HK-2 (cell line): ENCODE measurements around the gene CAP2.
"Not testable (repeated sequence)": the region's sequence is repeated elsewhere in the genome, so short reads cannot be mapped to it uniquely, and the experiment has no call there.

Source experiments
- DNase-seq: peaks from one replicate; pipeline ENCODE4 v3.0.0-alpha.2; 2018; ENCODE audit not compliant: unreplicated experiment

Gene CAP2

DNA sequence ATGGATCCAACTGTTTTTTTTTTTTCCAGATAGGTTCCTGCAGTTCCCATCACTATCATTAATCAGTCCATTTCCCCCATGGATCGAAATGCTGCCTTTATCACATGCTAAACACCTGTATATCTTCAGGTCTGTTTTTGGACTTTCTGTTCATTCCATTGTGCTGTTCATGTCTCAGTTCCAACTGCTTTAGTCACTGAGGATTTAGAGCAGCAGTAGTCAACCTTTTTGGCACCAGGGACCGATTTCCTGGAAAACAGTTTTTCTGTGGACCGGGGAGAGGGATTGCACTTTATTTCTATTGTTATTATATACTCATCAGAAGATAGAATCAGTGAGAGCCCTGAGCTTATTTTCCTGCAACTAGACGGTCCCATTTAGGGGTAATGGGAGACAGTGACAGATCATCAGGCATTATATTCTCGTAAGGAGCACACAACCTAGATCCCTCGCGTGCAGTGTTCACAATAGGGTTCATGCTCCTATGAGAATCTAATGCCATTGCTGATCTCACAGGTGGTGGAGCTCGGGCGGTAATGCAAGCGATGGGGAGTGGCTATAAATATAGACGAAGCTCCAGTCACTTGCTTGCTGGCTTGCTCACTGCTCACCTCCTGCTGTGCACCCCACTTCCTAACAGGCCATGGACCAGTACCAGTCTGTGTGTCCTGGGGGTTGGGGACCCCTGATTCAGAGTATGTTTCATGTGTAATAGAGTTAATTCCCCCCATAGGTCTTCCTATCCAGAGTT lies 46.0 kb downstream of the CAP2 start:
- no peak for DNase-seq

- DNase-seq, result not testable (repeated sequence)
These were observed 47.4 kb downstream of the CAP2 start for GRCh38 chr6:17440811-17441210.

DNA sequence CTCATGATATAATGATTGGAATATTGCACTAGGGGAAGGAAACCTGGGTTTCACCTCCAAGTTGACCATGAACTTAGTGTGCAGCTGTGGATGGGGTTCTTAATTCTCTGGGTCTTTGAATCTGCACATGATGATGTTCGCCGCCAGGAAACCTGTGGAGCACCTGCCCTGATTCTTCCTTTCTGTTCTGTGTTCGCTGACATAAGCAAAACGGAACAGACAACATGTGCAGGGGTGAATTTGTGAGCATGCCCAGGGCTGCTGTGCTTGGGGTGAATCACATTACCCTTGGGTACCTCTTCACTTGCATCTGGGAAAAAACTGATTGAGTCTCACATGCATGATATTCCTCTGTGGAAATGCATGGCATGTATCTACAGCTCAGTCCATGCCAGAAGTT lies 48.8 kb downstream of the CAP2 start:
- DNase-seq, result no peak

DNA sequence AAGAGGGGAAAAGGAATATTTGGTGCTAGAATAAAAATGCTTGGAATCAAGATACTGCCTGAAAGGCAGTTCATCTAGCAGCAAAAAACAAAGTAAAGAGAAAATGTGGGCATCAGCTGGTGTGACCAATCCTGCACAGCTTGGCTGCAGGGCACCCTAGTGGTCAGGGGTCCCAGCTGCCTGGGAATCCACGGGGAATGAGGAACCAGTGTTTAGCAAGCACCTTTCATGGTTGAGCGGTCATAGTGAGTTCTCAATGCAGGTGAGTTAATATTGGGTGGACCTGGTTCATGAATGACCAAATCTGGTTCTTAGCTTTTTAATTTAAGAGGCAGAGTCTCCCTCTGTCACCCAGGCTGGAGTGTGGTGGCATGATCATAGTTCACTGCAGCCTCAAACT lies 53.3 kb downstream of the CAP2 start:
- peak; percentile 37 for DNase-seq

- DNase-seq, result no peak
These were observed 54.8 kb downstream of the CAP2 start for GRCh38 chr6:17448165-17448564.

DNA sequence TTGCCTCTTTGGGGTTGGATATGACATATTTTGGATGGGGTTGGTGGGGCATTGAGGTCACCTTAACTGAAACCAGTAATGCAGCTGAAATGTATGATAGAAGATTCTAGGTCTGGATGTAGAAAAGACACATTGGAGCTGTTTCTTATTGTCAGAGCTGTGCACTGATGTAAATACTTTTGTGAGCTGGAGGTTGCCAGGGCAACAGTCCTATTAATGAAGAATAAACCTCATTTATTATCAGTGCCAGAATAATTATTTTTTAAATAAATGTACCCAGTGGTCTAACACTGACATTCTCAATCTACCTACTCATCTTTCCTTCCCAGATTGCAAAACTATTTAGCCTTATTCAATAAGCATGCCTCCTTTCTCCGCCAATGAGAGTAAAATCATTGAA lies 57.0 kb downstream of the CAP2 start:
- no peak for DNase-seq

DNA sequence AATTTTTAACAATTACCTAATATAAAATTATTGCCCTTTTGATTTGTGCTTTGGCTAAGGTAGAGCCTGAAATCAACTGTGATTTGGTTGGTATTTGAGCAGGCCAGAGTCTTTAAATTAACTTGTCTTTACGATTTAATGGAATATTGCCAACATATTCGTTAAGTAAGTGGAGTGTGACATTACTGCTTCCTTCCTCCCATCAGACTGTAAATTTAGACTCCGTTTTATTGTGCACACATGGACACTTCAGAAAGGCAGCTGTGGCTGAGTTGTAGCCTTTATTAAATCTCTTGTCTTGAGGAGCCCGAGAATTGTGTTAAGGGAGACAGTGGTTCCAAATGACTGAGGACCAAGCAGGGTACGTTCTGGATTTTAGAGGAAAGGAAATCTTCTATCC lies 57.4 kb downstream of the CAP2 start:
- DNase-seq, result no peak

DNA sequence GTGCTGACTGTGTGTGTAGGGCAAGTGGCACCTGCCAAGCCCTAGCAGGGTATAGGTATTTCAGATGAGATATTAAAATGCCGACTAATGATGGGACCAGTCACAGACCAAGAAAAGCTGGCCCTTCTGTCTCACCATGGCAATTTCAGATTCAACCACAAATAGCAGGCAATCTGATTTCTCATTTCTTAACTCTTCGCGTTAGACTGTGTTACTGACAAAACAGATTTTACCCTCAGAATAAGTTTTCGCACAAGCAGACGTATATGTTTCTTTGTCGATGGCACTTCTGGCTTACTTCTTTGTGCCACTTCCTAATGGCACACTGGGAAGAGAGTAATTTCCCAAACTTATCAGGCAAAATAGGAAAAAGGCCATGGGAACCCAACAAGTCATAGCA lies 58.7 kb downstream of the CAP2 start:
- DNase-seq, result no peak

DNA sequence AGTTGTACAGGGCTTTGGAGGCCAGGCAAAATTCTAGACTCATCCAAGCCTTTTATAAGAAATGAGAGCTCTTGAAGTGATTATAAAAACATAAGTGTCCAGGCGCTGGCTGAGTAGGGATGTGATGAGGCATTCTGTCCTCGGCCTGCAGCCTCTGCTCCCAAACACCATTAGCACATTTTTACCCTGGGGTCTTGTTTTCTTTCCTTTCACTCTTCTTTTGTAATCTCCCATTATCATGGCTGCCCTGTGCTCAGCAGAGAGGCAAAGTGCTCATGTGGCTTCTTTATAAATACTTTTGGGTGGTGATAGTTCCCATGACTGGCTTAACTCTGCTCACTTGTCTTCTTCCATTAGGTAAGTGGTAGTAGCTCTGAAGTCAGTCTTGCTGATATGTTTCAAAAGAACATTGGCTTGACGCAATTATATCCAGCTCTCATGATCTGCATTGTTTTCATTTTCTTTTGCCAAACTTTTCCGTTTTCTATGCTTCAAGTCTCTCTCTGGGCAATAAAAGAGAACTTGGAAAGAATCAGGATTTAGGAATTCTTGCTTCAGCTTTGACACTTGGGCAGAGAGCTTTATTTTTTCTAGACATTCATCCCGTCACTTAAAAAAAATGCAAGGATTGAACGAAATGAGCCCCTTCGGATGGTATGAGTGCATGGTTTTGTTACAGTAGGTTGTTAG lies 61.1 kb downstream of the CAP2 start:
- DNase-seq, result no peak

DNA sequence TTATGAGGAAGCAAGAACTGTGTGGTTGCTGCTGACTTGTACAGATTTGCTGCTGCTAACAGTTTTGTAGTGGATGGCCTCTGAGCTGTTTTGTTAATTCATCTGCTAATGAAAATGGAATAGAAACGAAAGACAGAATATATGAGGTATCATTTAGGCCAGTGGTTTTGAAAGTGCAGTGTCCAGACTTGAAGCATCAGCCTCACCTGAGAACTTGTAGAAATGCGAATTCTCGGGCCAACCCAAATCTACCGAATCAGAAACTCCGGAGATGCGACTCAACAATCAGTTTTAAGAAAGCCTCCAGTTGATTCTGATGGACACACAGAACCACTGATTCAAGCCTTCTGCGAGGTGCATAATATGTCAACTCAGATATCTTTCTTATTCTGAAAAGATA lies 62.5 kb downstream of the CAP2 start:
- DNase-seq, result no peak

DNA sequence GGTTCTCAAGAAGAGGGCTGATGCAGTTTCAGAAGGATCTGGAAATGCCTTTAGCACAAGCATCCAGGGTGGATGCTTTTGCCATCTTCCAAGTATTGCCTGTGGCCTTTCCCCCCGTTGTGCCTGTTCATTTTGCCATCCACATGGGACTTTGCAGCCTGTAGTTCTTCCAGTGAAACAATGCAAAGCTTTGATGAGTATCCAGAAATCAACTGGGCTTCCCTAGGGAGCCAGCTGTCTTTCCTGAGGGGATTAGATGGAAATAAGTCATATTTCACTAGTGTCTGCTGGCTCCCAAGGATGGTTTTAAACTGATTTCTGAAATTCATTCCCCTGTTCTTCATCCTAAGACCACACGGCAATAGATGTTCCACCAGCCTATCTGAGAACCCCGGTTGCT lies 63.3 kb downstream of the CAP2 start:
- no peak for DNase-seq

- DNase-seq, result no peak
These were observed 64.0 kb downstream of the CAP2 start for GRCh38 chr6:17457405-17457804.

- DNase-seq, result no peak
These were observed 64.6 kb downstream of the CAP2 start for GRCh38 chr6:17457956-17458355.

DNA sequence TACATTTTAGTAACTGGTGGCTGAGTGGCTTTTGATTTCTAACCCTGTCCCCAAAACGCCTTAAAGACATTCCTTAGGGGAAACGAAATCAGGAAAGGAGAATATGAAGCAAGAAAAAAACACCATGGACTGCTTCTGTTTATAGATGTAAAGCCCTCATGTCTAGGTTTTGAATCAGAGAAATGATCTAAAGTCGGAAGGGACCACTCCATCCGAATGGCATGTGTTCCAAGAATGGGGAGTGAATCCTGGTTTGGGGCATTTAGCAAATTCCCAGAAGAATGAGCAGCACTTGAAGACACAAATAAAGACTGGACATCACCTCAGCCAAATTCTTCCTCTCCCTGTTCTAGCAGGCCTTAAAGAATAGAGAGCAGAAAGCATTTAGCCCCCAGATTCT lies 65.6 kb downstream of the CAP2 start:
- no peak for DNase-seq

DNA sequence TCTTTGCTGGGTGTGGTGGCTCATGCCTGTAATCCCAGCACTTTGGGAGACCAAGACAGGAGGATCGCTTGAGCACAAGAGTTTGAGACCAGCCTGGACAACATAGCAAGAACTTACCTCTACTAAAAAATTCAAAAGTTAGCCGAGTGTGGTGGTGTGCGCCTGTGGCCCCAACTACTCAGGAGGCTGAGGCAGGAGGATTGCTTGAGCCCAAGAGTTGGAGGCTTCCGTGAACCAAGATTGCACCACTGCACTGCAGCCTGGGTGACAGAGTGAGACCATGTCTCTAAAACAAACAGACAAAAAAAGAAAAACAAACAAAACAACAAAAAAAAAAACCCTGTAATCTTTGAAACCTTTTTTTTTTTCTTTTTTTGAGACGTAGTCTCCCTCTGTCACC lies 67.5 kb downstream of the CAP2 start:
- DNase-seq, result no peak

DNA sequence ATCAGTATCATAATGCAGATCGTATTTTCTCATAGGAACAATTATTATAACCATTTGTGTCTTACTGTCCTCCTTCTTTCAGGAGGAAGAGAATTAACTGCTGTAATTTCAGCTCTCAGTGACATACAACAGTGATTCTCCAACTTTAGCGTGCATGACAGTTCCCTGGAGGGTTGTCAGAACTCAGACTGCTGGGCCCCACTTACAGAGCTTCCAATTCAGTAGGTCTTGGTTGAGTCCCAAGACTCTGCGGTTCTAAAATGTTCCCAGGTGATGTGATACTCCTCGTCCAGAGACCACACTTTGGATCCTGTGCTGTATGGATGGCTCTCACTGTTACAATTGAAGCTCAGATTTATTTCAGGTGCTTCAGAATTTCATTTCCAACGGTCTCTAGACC lies 72.8 kb downstream of the CAP2 start:
- DNase-seq, result no peak

GRCh38 chr6:17466707-17467106 lies 73.3 kb downstream of the CAP2 start:
- DNase-seq, result no peak

GRCh38 chr6:17469006-17469832 lies 75.8 kb downstream of the CAP2 start:
- no peak for DNase-seq

DNA sequence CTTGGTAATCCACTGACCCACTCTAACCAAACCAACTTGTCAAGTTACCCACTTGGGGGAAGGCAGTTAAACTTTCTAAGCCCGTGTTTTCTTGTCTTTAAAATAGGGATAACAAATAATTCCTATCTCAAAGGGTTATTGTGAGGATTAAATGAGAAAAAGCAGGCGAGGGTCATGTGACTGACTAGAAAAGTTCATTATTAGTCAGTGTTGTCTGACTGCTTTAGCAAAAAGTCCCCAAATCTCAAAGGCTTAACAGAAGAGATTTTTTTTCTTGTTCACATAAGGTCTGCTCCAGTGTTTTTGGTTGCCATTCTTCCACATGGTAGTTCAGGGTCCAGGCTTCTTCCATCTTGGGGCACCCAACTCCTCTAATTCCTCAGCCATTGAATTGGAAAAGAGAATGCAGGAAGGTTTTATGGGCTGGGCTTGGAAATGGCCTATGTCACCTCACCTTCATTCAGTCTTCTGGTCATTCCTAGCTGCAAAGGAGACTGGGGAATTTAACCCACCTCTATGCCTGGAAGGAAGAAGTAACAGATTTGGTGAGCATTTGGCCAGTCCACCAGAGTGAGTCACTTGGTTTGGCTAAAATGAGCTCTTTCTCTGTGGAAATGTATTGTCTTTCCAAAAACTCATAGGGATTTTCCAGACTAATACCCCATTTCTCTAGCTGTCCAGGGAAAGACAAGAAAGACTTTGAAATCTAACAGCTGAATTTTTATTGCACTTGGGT lies 77.0 kb downstream of the CAP2 start:
- DNase-seq, result no peak

DNA sequence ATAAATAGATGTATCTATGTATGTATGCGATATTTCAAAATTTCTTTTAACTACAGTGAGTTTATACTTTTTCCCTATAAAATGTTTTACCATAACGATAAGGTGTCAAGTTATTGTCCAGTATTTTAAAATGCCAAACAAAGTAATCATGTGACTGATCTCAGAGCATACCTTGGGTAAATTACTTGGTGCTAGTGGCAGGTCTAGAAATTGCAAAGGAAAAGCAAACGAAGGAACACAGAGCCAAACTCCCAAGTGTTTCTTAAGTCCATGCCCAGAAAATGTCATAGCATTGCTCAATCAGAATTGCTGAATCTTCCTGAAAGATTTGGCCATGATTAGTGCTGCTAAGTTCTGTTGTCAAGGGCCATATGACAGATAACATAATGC lies 77.5 kb downstream of the CAP2 start:
- DNase-seq, result no peak

DNA sequence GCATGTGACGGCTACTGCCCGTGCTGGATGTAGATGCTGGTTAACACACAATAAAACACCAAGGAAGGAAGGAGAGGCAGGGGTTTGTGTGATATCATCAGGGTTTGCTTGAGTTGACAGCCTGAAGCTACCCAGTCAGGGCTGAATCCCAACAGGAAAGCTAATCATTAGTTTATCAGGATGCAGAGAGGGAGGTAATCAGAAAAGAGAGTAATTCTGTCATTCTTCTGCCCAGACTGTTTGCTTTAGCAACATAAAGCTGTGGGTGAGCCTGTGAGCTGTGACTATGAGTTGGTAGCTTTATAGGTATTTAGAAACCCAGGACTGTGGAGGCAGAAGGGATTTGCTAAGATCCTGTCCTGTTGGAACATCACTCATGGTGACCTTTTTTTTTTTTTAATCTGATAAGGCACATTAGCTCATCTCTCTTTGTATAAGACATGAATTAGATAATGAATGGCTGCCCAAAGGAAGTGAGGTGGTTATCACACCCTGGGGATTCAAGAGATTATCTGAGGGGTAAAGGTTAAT lies 79.3 kb downstream of the CAP2 start:
- DNase-seq, result no peak

DNA sequence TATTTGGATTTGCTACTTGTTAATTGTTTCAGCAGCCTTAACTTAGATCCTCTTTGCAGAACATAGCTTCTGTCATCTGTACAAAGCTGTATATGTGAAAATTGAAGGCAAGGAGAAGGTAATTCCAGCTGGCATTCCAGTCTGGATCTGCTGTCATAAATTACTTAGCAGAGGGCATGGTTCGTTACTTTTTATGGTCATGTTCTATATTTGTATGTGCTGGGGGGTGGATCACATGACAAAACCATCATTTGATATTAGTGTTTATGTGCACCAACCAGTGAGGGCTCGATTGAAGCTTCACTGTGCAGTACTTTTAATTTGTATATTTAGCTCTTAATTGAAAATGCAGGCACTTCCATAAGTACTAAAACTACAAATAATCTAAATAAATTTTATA lies 80.2 kb downstream of the CAP2 start:
- no peak for DNase-seq
